GM21526 (cell line): ENCODE data around the gene BRINP3.
"Not testable (repeated sequence)": the region's sequence is repeated elsewhere in the genome, so short reads cannot be mapped to it uniquely, and the experiment has no call there.

ENCODE experiments used
- ATAC-seq: cut with Tn5 transposase; IDR thresholded peaks from one replicate; pipeline ENCODE4 v1.9.1; 2021; ENCODE audit warnings: moderate library complexity; ENCODE audit not compliant: unreplicated experiment, low FRiP score

The BRINP3 gene

DNA sequence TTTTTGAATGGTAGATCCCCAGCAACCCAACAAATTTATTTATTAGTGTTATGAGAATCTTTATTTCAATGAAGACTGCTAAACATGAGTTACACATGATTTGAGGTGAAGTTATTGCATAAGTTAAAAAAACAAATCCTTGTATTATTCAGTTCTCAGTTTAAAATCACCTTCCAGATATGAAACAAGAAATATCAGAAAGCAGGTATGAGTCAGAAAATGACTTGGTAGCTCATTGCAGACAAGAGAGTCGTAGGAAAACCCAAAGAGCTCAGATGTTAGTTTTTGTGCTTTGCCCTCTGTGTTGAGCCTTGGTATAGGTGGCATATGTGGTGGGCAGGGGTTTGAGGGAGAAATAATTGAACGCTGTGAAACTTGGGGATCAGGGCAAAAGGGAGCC lies 339.4 kb downstream of the BRINP3 start:
- no peak for ATAC-seq

DNA sequence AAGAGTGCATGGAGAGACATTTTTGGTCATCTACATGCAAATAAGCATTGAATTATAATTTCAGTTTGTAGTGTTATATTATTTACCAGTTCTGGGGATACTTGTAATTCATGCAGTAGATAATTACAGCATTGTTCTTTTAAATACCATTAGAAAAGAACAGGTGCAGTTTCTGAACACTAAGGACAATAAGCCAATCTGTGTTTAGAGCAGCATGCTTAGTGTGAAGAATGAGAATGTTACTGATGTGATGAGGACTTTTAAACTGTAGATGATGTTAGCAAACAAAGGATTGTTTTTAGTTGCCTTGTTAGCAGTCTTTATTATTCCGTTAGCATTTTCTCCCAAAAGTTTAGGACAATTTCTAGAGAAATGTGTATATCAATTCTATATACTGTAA lies 348.3 kb downstream of the BRINP3 start:
- ATAC-seq: no peak

DNA sequence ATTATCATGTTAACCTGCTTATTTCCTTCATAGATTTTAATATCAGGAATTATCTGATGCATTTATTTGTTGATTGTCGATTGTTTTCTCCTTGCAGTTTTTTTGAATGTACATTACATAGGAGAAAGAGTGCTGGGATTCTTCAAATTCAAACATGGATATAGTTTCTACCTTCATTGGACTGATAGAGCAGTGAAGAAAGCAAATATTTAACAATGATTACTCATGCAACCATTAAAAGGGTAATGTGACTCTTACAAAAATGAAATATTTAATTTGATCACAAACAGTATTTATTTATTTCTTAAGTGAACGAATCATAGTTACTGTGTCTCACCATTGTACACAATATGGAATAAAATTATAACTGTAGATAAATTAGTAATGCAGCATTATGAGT lies 350.9 kb downstream of the BRINP3 start:
- ATAC-seq: no peak

DNA sequence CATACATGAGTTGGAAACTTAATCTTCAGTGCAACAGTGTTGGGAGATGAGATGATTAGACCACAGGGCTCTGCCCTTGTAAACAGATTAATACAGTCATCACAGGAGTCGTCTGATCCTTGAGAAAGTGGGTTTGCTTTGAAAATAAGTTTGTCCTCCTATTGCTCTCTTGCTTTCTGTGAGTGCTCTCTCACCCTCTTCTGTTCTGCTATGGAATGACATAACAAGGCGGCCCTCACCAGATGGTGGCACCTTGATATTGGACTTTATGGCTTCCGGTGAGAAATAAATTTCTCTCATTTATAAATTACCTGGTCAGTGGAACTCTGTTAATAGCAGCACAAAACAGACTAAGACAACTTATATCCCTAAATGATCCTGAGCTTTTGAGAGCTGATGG lies 353.6 kb downstream of the BRINP3 start:
- no peak for ATAC-seq

DNA sequence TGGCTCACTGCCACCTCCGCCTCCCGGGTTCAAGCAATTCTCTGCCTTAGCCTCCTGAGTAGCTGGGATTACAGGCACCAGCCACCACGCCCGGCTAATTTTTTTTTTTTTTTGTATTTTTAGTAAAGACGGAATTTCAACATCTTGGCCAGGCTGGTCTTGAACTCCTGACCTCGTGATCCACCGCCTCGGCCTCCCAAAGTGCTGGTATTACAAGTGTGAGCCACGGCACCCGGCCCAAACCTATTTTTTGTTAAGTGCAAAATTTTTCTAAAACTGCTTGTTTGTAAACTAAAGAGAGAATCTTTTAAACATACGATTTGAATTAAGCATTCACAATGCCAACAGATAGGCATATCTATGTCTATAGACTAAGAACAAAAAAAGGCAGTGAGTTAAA lies 357.1 kb downstream of the BRINP3 start:
- ATAC-seq: not testable (repeated sequence)

DNA sequence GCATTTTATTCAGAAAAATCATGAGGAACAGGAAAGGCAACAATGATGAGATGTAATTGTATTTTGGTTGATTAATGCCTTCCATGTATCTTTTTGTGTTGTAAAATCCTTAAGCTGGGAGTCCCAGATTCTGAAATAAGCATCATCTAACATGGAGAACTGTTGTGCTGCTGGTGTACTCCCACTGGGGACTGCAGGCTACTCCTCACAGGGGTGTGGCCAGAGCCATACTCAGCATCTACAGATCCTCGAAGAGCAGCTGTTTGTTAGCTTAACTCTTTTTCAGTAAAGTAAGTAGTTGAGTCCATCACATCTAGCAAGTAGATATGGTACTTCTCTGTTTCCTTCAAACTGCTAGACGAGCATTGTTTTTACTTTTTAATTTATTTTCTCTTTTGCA lies 358.0 kb downstream of the BRINP3 start:
- no peak for ATAC-seq

DNA sequence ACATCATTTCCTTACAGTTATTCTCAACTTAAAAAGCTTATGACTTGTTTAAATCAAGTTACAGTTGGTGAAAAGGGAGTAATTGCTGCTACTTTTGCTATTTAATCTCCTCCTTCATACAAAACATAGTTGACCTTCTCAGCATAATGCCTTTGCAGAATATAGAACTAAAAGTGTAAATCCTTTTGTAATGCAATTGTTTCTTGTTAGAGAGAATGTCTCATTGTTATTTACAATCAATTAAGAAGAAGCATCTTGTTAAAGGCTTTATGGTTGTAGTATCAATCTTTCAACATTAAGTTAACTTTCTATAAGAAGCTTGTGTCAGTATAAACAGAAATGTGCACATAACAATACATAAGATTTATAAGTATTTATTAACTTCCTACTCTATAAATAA lies 360.7 kb downstream of the BRINP3 start:
- no peak for ATAC-seq

DNA sequence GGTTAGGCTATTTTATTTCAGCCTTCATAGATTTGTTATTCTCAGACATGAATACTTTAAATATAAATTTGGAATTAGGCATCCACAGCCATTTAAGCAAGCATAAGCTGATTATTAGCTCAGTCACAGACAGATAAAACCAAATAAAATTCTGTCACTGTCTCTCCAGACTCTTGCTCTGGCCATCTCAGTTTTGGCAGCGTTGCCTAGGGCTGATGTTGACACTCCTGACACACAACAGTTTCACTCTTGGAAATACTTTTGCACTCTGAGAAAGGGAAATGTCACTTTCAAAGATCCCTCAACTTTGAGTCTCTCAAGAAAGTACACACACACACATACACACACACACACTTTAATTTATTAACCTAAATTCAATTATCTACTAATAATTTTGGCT lies 372.7 kb downstream of the BRINP3 start:
- no peak for ATAC-seq

DNA sequence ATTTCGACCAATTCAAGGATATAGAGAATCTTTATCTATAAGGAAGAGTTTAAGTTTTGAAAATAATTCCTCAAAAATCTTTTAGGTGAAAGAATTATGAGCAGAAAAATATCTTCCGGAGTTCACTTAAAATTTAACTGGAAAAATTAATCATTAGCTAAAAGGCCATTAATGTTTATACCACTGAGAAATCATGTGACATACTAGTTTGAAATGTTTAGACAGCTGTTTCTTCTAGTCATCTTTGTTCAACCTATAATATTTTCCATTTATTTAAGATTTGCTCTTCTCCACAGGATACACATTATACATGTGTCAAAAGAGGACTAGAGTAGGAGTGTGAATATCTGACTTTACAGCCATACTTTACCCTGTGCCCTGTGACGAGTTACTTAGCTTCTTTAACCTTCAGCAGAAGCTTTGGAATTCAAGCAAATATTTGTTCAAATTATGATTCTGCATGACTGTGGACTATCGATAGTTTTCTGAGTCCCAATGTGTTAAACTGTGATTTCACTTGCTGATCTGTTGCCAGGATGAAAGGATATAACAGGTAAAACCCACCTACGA lies 374.8 kb downstream of the BRINP3 start:
- no peak for ATAC-seq

DNA sequence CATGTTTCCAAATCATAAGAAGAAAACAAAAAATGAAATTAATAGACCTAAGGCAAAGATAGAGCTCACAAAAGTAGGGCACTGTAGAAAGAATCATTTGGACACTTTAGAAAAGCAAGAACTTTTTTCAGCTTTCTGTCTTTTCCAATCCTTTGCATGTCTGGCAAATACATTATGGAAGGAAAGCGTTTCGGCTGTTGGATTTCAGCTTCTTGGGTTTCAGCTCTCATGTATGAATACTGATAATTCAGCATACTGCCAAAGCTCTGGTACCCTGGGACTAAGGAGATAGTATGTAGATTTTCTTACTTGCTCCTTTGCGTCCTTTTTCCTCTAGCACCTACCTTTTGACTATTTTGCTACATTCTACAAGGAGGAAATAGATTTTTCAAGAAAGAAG lies 375.9 kb downstream of the BRINP3 start:
- no peak for ATAC-seq

DNA sequence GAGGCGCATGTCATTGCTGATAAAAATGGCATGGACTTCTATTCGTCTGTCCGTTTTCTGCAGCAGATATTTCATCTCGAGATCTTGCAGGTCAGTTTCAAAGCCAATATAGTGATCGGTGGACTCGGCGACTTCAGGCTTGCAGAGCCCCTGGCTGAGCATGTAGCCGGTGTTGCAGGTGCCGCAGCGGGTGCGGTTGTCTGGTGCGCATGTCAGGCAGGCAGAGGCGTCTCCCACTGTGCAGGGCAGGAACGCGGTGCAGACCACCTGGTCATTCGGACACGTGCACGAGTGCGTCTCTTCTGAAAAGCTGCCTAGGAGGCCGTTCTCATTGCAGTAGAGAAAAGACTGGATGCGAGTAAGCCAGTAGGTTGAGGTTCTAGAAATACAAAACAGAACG lies 378.9 kb downstream of the BRINP3 start:
- ATAC-seq: no peak

DNA sequence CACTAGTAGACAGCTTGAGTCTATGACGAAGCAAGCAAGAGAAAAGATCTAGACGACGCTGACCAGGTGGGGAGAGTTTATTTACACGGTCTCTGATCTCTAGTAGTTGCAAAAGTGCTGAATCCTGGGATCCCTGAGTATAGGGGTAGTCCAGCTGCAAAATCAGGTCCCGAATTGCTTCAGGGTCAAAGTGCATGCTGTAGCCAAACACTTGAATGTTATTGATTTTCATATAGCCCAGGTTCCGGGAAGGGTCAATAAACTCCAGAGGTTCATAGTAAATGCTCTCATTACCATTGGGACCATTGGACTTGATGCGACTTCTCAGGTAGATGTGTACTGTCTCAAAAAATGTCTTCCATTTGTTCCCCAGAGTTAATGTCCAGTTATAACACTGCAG lies 379.6 kb downstream of the BRINP3 start:
- ATAC-seq: no peak

DNA sequence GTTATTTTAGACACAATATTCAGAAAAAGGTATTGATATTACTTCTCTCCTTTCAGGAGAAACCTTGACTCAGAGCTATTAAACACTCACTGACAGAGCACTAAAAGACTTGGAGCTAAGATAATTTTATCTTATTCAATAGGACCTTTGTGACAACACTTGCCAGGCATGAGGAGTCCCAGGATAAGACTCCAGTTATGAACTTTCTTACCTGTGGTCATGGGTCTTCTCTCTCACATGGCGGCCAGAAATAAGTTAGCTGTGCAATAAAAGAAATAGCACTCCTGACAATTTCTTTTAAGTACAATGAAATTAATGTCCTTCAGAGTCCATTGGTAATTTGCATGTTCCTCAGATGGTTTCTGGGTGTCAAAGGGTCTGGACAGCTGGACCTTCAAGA lies 382.1 kb downstream of the BRINP3 start:
- no peak for ATAC-seq

DNA sequence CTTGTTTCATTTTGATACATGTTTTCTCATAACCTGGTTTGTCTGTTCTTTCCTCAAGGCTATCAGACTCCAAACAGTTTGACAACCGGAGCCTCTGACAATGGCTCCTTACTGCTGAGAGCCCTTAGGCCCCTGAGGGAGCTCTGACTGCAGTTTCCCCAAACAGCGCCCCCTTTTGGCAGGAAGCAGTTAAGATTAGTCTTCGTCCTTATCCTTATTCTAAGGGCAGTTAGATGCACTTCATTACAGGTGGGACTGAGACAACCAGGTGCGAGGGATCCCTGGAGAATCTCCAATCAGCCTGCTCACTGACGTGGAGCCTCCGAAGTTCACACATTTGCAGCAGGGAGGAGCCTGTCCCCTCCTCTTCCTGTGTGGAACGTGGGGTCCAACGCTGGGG lies 393.1 kb downstream of the BRINP3 start:
- no peak for ATAC-seq

DNA sequence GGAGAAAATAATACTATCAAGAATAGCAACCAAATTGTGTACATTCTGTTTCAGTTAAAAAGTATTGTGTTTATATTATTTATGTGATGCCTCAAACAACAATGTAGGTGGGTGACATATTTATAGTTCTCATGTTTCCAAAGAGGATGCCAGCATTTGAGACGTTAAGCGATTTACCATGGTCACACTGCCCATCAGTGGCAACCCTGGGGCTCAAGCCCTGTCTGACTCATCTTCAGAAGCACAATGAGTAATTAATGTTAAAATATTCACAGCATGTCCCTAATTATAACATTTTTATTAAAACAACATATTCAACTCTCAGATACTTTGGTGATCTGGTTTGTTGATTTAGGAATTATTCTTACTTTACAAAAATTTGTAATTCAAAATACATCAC lies 409.4 kb downstream of the BRINP3 start:
- ATAC-seq: no peak

DNA sequence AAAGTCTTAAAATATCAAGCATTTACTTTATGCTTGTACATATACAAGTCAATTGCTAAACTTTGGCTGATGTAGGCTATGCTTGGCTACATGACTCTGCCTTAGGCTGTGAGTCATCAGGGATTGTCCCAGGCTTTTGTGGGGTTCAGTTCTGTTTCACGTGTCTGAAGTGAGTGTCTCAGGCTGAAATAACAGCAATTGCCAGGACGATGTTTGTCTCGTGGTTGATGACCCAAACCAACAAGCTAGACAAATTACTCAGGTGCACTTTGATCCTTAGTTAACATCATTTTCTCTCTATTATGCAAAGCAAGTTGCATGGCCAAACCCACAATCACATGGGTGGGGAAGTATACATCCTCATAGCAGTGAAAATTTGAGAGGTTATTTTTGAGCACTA lies 410.1 kb downstream of the BRINP3 start:
- ATAC-seq: no peak

DNA sequence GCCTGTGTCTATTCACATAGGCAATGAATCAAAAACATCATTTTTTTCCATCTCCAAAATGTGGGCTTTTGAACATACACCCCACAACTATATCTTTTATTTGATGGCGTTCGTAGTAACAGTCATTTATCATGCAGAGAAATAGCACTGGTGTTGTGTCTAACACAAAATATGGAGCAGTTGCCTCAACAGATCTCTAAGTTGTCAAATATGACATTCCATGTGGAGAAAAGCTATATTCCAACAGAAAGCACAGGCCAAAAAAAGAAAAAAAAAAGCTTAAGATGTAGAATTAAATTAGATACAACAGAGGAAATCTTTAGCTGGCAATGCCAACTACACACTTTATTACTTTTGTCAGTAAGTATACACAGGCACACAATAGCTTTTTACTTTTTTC lies 411.7 kb downstream of the BRINP3 start:
- ATAC-seq: no peak

DNA sequence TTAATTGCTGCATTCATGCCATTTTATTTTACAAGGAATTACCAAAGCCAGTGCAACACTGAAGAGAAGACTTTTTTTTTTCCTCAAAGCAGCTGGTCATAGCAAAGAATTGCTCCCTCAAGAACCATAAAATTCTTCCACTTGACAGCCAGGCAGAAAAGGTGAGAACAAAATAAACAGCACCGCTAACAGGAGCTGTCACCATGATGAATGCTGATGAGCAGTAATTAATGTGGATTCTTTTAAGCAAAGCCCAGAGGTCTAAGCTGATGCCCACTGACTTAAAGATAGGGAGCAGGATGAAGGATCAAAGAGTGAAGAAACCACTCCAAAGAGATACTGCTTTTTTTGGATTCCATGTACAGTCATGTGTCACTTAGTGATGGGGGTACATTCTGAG lies 428.4 kb downstream of the BRINP3 start:
- no peak for ATAC-seq
